GM12874 (cell line): Measurements from ENCODE around the gene PITX3.

ENCODE experiments used
- TF ChIP-seq, protein P1 (sequence below): IDR thresholded peaks from 2 replicates; pipeline ENCODE4 v1.5.1; 2011; ENCODE audit warnings: low read depth, mild to moderate bottlenecking, control low read depth, low read length, moderate library complexity; ENCODE audit not compliant: insufficient read depth

PITX3 gene

GRCh38 chr10:102185811-102186527 is 55.3 kb downstream of the PITX3 start:
- TF ChIP-seq, protein P1, sequence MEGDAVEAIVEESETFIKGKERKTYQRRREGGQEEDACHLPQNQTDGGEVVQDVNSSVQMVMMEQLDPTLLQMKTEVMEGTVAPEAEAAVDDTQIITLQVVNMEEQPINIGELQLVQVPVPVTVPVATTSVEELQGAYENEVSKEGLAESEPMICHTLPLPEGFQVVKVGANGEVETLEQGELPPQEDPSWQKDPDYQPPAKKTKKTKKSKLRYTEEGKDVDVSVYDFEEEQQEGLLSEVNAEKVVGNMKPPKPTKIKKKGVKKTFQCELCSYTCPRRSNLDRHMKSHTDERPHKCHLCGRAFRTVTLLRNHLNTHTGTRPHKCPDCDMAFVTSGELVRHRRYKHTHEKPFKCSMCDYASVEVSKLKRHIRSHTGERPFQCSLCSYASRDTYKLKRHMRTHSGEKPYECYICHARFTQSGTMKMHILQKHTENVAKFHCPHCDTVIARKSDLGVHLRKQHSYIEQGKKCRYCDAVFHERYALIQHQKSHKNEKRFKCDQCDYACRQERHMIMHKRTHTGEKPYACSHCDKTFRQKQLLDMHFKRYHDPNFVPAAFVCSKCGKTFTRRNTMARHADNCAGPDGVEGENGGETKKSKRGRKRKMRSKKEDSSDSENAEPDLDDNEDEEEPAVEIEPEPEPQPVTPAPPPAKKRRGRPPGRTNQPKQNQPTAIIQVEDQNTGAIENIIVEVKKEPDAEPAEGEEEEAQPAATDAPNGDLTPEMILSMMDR, result no peak

- TF ChIP-seq, protein P1, result no peak
Observed at GRCh38 chr10:102185272-102185671, 56.0 kb downstream of the PITX3 start.

DNA sequence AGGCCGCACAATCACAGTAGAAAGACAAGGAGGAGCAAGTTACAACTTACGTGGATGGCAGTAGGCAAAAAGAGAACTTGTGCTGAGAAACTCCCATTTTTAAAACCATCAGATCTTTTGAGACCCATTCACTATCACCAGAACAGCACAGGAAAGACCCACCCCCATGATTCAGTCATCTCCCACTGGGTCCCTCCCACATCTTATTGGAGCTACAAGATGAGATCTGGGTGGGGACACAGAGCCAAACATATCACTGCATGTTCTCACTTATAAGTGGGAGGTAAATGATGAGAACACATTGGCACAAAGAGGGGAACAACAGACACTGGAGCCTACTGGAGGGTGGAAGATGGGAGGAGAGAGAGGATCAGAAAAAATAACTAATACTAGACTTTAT is 56.7 kb downstream of the PITX3 start:
- TF ChIP-seq, protein P1, result no peak
